NT2/D1 (cell line): ENCODE measurements around the gene C1QTNF3.

ENCODE experiments used
- SUZ12 ChIP-seq: IDR thresholded peaks from 2 replicates; pipeline ENCODE4 v1.6.1; 2011; ENCODE audit not compliant: insufficient read length, insufficient read depth; ENCODE audit errors: extremely low read depth
- YY1 ChIP-seq: IDR thresholded peaks from 2 replicates; pipeline ENCODE4 v1.6.1; 2011; ENCODE audit not compliant: insufficient read length, insufficient read depth
- ZNF274 ChIP-seq: IDR thresholded peaks from 2 replicates; pipeline ENCODE4 v1.6.1; 2011; ENCODE audit warnings: mild to moderate bottlenecking, low read depth, low read length

GRCh38 chr5:34016750-34017149 lies 26.3 kb downstream of the C1QTNF3 start:
- TF ChIP-seq SUZ12 (no peak), YY1 (no peak), ZNF274 (no peak)
